Measurements from ENCODE around the gene SEPTIN3. TPM values are rescaled to one million over a fixed set of nuclear protein-coding genes. Genes with fewer than 3 reads are reported as not detected.
A peak's percentile ranks its signal among the peaks of the same experiment; 100 is the strongest.

Gene SEPTIN3
- total and polyA plus RNA-seq, 2 of the 8 experiments (the other 6 are each of a cell fraction or from before 2014, with no cell fraction given): 38.9 to 52.9 TPM

GRCh38 chr22:41957941-41958556 is 11.2 kb upstream of the SEPTIN3 start:
- Histone ChIP-seq H3K14ac (ENCODE audit: insufficient read length) (no peak overlapping the region), H3K27me3 (replicated peaks in 1 of 4; ENCODE audit: control insufficient read depth in 3 of 4, extremely low read depth in 1 of 4, insufficient read depth in 3 of 4, low read length in 3 of 4) (peaks cover 0 to 3% (median 1%) of the 10 kb centered on the region in 4 experiments; a peak in 2 of 7 replicates), H2BK20ac (ENCODE audit: low read length) (no peak overlapping the region), H3K27ac (ENCODE audit: low read depth, low read length) (no peak overlapping the region), H2BK5ac (ENCODE audit: low read depth, low read length) (no peak overlapping the region), H2BK15ac (ENCODE audit: low read length) (peak overlapping the region; percentile 81; the same call in 1 of the 2 replicates), H3K79me2 (ENCODE audit: control insufficient read depth in 1 of 2, insufficient read depth in 2 of 2, low read length in 2 of 2) (no peaks in the 10 kb centered on the region), H3K36me3 (ENCODE audit: control insufficient read depth in 2 of 4, insufficient read depth in 4 of 4, low read length in 3 of 4) (no peaks in the 10 kb centered on the region), H3K4me2 (ENCODE audit: insufficient read depth in 1 of 2, low read depth in 2 of 2, low read length in 2 of 2) (peak overlapping the region; percentile 24 to 85), H3K4me3 (ENCODE audit: extremely low read depth in 1 of 4, insufficient read depth in 2 of 4, low read depth in 3 of 4, low read length in 4 of 4) (peak overlapping the region; percentile 14 to 49 (median 16); a peak in 7 of 8 replicates), H4K20me1 (replicated peaks in 1 of 2; ENCODE audit: control insufficient read depth in 1 of 2, insufficient read depth in 2 of 2, low read length in 2 of 2) (peaks cover 0 to 2% of the 10 kb centered on the region in 2 experiments), H4K8ac (ENCODE audit: extremely low read depth, insufficient read depth, low read length) (peak overlapping the region; percentile 94; the same call in 1 of the 2 replicates), H3K79me1 (ENCODE audit: low read depth, low read length) (no peaks in the 10 kb centered on the region), H4K5ac (ENCODE audit: insufficient read length, low read depth, low read length) (no peak overlapping the region), H2BK12ac (ENCODE audit: low read depth, low read length) (peak overlapping the region; percentile 39; the same call in 1 of the 2 replicates), H3K56ac (replicated peaks; ENCODE audit: insufficient read length, low read depth, low read length) (no peak overlapping the region), H3K18ac (ENCODE audit: extremely low read depth, low read length) (peak overlapping the region; percentile 75; the same call in 1 of the 2 replicates), H3K4ac (replicated peaks; ENCODE audit: insufficient read length, low read depth, low read length) (no peak overlapping the region), H3K4me1 (replicated peaks in 1 of 4; ENCODE audit: control insufficient read depth in 3 of 4, insufficient read depth in 4 of 4, low read length in 3 of 4) (peaks cover 0 to 8% (median 6%) of the 10 kb centered on the region in 4 experiments; a peak in 5 of 7 replicates), H3K23ac (ENCODE audit: insufficient read length) (no peak overlapping the region), H3K23me2 (ENCODE audit: low read depth, low read length) (peaks cover 5% of the 10 kb centered on the region; the same call in 1 of the 2 replicates), H2AK5ac (ENCODE audit: low read depth, low read length) (no peak overlapping the region), H3K9me3 (ENCODE audit: insufficient read depth in 2 of 2, low read depth in 1 of 2, low read length in 1 of 2) (no peaks in the 10 kb centered on the region), H2BK120ac (replicated peaks; ENCODE audit: low read depth, low read length) (no peak overlapping the region), H2AFZ (ENCODE audit: low read length) (peak overlapping the region; percentile 76; the same call in 1 of the 2 replicates), H4K91ac (replicated peaks; ENCODE audit: insufficient read length, low read length) (no peak overlapping the region), H3K9ac (replicated peaks in 1 of 4; ENCODE audit: extremely low read depth in 1 of 4, low read depth in 3 of 4, low read length in 3 of 4) (peak overlapping the region in 1 of 4 experiments; percentile 43; a peak in 2 of 7 replicates)
- DNase-seq (ENCODE audit: low read depth in 1 of 2, low spot score in 2 of 2) (no peak), FAIRE-seq (no peak)
- POLR2A ChIA-PET (ENCODE audit: partially characterized antibody): interaction anchor here (0.6 to 2.1 kb wide), 4 partner anchors 9 to 144 kb away, joined by 3 to 11 read pairs (median 3); partner anchors contain the start of gene CENPM
- TF ChIP-seq KDM1A (IDR thresholded peaks at IDR 0.05; ENCODE audit: borderline replicate concordance, low read length) (peak; percentile 75; the same call in 1 of the 2 replicates), CHD1 (IDR thresholded peaks at IDR 0.05; ENCODE audit: low read depth, low read length) (no peak), POLR2AphosphoS5 (IDR thresholded peaks at IDR 0.05; ENCODE audit: low read depth, low read length) (no peak), JUN (IDR thresholded peaks at IDR 0.05; ENCODE audit: low read depth, low read length) (no peak), NANOG (IDR thresholded peaks at IDR 0.05; ENCODE audit: insufficient read depth, low read depth, low read length, poor library complexity, severe bottlenecking) (no peak), KDM4A (IDR thresholded peaks at IDR 0.05; ENCODE audit: low read depth, low read length, severe bottlenecking) (peak; percentile 23), TAF1 (IDR thresholded peaks at IDR 0.05; ENCODE audit: low read depth, low read length) (peak; percentile 52; the same call in 1 of the 2 replicates), POLR2A (IDR thresholded peaks at IDR 0.05; ENCODE audit: control extremely low read depth in 1 of 2, low read depth in 2 of 2, low read length in 2 of 2) (no peak)
- CTCF ChIA-PET (ENCODE audit: partially characterized antibody): interaction anchor here (0.5 to 2.7 kb wide), 11 partner anchors 9 to 159 kb away, joined by 3 to 11 read pairs (median 4); no protein-coding TSS in a partner anchor
- 57% methylated on average over 16 of the region's 23 CpGs; no CpG with 5 or more reads in 1 of the 2 experiments for WGBS, 2 experiments (ENCODE audit: extremely low coverage in 1 of 2, insufficient coverage in 1 of 2, insufficient read length in 1 of 2, insufficient replicate concordance in 2 of 2, low coverage in 1 of 2, low lambda C conversion rate in 2 of 2, missing lambda C conversion rate in 1 of 2)
